BLaER1 treated with 17β-estradiol and CSF1 and Interleukin-3, amounts not matched to agents 10 nM and 100 nM (cell line): ENCODE measurements around the gene DUSP10.
A peak's percentile ranks its signal among the peaks of the same experiment; 100 is the strongest.

ENCODE experiments used
- H3K27ac ChIP-seq, 11 experiments: shearing (Covaris generic); formaldehyde crosslinking; 2 replicates each; pipeline ENCODE4 v1.8.1; 2022
- H3K27me3 ChIP-seq, 11 experiments: shearing (Covaris generic); formaldehyde crosslinking; 2 replicates each; pipeline ENCODE4 v1.8.1; 2022
- H3K36me3 ChIP-seq, 11 experiments: shearing (Covaris generic); formaldehyde crosslinking; 2 replicates each; pipeline ENCODE4 v1.8.1; 2022
- H3K4me1 ChIP-seq, 10 experiments: shearing (Covaris generic); formaldehyde crosslinking; 2 replicates each; pipeline ENCODE4 v1.8.1; 2022
- H3K4me2 ChIP-seq, 11 experiments: shearing (Covaris generic); formaldehyde crosslinking; 2 replicates each; pipeline ENCODE4 v1.8.1; 2022
- H3K4me3 ChIP-seq, 10 experiments: shearing (Covaris generic); formaldehyde crosslinking; 2 replicates each; pipeline ENCODE4 v1.8.1; 2022
- H3K9ac ChIP-seq, 11 experiments: shearing (Covaris generic); formaldehyde crosslinking; 2 replicates each; pipeline ENCODE4 v1.8.1; 2022
- H3K9me3 ChIP-seq, 11 experiments: shearing (Covaris generic); formaldehyde crosslinking; replicated peaks in 1 of 11; 2 replicates each; pipeline ENCODE4 v1.8.1; 2022
- H4K20me1 ChIP-seq, 11 experiments: shearing (Covaris generic); formaldehyde crosslinking; 2 replicates each; pipeline ENCODE4 v1.8.1; 2022
- Cebpa-rat ChIP-seq, 11 experiments: shearing (Covaris generic); IDR thresholded peaks; 2 replicates each; pipeline ENCODE4 v1.8.1; 2022

Gene DUSP10

DNA sequence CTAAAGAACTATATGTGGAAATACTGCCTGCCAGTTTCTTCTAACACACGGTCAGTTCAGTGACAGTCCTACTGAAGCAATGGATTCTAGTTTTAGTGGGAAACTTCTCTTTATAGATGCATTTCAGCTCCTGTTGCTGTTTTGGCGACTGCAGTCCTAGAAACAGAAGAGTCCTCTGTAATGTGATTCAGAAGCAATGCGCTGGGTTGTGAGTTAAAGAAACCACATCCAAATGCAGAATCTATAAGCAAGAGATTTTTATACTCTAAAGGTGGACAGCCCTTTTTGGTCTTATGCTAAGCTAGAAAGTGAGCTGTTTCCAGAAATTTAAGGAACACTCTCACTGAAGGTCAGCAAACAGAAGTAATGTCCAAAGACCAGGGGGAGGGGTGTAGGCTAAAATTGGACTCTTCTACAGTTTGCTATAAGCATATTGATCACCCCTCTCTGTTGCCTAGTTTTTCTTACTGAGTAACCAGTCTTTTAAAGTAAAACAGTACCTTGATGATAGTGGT lies 30.8 kb downstream of the DUSP10 start:
- H3K9ac ChIP-seq: peak overlapping the region in 5 of 11 experiments; percentile 7 to 72 (median 60); a peak in 6 of 22 replicates
- H3K4me1 ChIP-seq: peaks cover 69 to 98% (median 87%) of the 10 kb centered on the region in 10 experiments
- H3K4me3 ChIP-seq: no peak overlapping the region
- no peaks in the 10 kb centered on the region for H3K27me3 ChIP-seq
- TF ChIP-seq Cebpa-rat (IDR thresholded peaks at IDR 0.05): no peak
- peak overlapping the region; percentile 56 to 96 (median 88); a peak in 21 of 22 replicates for H3K27ac ChIP-seq
- peaks cover 6 to 15% (median 12%) of the 10 kb centered on the region in 11 experiments; a peak in 19 of 22 replicates for H3K36me3 ChIP-seq
- H3K4me2 ChIP-seq: peak overlapping the region in 9 of 11 experiments; percentile 80 to 88 (median 85); a peak in 17 of 22 replicates
- peaks cover 0 to 2% (median 0%) of the 10 kb centered on the region in 11 experiments; a peak in 2 of 22 replicates for H4K20me1 ChIP-seq
- H3K9me3 ChIP-seq: peaks cover 0 to 18% (median 13%) of the 10 kb centered on the region in 11 experiments; a peak in 17 of 22 replicates

DNA sequence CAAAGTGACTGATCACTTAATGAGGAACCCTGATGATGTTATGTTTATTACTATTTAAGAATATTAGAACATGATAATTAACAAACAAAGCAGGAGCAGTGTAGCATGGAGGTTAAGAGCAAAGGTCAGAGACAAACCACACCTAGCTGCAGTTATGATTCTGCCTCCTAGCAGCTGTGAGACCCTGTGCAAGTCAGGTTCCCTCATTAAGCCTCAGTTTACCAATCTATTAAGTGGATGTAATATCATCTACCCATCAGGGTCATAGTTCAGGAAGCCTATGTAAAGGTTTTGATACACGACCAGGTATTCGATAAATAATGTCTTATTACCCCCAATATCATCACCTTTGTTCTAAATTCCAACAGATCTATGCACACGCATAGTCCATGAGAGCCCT lies 32.0 kb downstream of the DUSP10 start:
- H4K20me1 ChIP-seq: no peaks in the 10 kb centered on the region
- no peak for TF ChIP-seq Cebpa-rat (IDR thresholded peaks at IDR 0.05)
- peak overlapping the region; percentile 46 to 86 (median 80); a peak in 21 of 22 replicates for H3K4me2 ChIP-seq
- peaks cover 0 to 21% (median 13%) of the 10 kb centered on the region in 11 experiments; a peak in 17 of 22 replicates for H3K9me3 ChIP-seq
- H3K4me1 ChIP-seq: peaks cover 69 to 98% (median 91%) of the 10 kb centered on the region in 10 experiments
- peak overlapping the region in 8 of 11 experiments; percentile 55 to 76 (median 70); a peak in 7 of 22 replicates for H3K9ac ChIP-seq
- H3K27ac ChIP-seq: peak overlapping the region; percentile 84 to 96 (median 91); a peak in 21 of 22 replicates
- no peak overlapping the region for H3K4me3 ChIP-seq
- H3K27me3 ChIP-seq: no peaks in the 10 kb centered on the region
- peaks cover 16 to 28% (median 19%) of the 10 kb centered on the region in 11 experiments for H3K36me3 ChIP-seq

GRCh38 chr1:221708987-221709386 lies 32.9 kb downstream of the DUSP10 start:
- peak overlapping the region; percentile 46 to 86 (median 80) for H3K4me2 ChIP-seq
- no peaks in the 10 kb centered on the region for H4K20me1 ChIP-seq
- peaks cover 0 to 12% (median 6%) of the 10 kb centered on the region in 11 experiments; a peak in 11 of 22 replicates for H3K9me3 ChIP-seq
- 0 out of 20 replicates have a peak overlapping the region, but pooled peaks of 1 of the 10 experiments have one; percentile 8 for H3K4me3 ChIP-seq
- TF ChIP-seq Cebpa-rat (IDR thresholded peaks at IDR 0.05): no peak
- peak overlapping the region; percentile 84 to 96 (median 91) for H3K27ac ChIP-seq
- H3K27me3 ChIP-seq: no peaks in the 10 kb centered on the region
- peaks cover 12 to 29% (median 21%) of the 10 kb centered on the region in 11 experiments for H3K36me3 ChIP-seq
- H3K4me1 ChIP-seq: peaks cover 65 to 98% (median 92%) of the 10 kb centered on the region in 10 experiments
- H3K9ac ChIP-seq: peak overlapping the region; percentile 55 to 76 (median 71); a peak in 20 of 22 replicates

DNA sequence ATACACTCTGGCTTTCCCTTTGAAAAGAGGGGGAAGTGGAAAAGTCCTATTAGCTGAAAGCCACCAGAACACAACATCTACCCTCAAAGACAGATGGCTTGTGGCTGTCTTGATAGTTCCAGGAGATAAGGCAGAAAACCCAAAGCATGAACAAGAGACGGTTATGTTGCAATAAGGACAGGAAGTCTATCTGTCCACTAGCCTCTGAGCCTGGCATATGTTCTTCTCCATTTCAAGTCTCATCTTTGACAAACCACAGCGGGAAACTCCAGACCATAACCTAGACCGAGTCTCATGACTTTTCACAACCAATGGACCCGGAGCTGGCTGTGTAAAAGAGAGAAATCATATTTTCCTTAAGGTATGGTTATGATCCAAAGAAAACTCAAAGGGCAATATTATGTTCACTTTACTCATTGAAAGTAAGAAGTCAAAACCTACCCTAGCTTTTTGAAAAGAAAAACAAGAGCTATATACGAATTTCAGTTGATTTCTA lies 33.8 kb downstream of the DUSP10 start:
- Histone ChIP-seq H3K27ac (peak overlapping the region; percentile 84 to 96 (median 91)), H3K4me2 (peak overlapping the region; percentile 46 to 88 (median 81); a peak in 19 of 22 replicates), H3K4me3 (0 out of 20 replicates have a peak overlapping the region, but pooled peaks of 1 of the 10 experiments have one; percentile 8), H3K4me1 (peaks cover 56 to 98% (median 91%) of the 10 kb centered on the region in 10 experiments), H3K36me3 (peaks cover 12 to 38% (median 29%) of the 10 kb centered on the region in 11 experiments), H4K20me1 (no peaks in the 10 kb centered on the region), H3K9me3 (peaks cover 0 to 12% (median 6%) of the 10 kb centered on the region in 11 experiments; a peak in 10 of 22 replicates), H3K27me3 (no peaks in the 10 kb centered on the region), H3K9ac (peak overlapping the region; percentile 55 to 76 (median 71); a peak in 21 of 22 replicates)
- peak; percentile 85 to 96 (median 94); a peak in 21 of 22 replicates for TF ChIP-seq Cebpa-rat (IDR thresholded peaks at IDR 0.05)

- Histone ChIP-seq H3K4me2 (peak overlapping the region; percentile 61 to 88 (median 79)), H3K36me3 (peaks cover 23 to 49% (median 40%) of the 10 kb centered on the region in 11 experiments), H3K4me3 (0 out of 20 replicates have a peak overlapping the region, but pooled peaks of 1 of the 10 experiments have one; percentile 8), H3K27me3 (no peaks in the 10 kb centered on the region), H3K4me1 (peaks cover 45 to 98% (median 82%) of the 10 kb centered on the region in 10 experiments), H3K27ac (peak overlapping the region; percentile 75 to 96 (median 91)), H3K9ac (peak overlapping the region; percentile 45 to 73 (median 61); a peak in 20 of 22 replicates), H4K20me1 (no peaks in the 10 kb centered on the region), H3K9me3 (peaks cover 0 to 17% (median 6%) of the 10 kb centered on the region in 11 experiments; a peak in 11 of 22 replicates)
- no peak for TF ChIP-seq Cebpa-rat (IDR thresholded peaks at IDR 0.05)
These were observed 34.9 kb downstream of the DUSP10 start for GRCh38 chr1:221706876-221707582.

GRCh38 chr1:221706191-221706590 lies 35.7 kb downstream of the DUSP10 start:
- peaks cover 39 to 98% (median 74%) of the 10 kb centered on the region in 10 experiments for H3K4me1 ChIP-seq
- peak overlapping the region in 8 of 11 experiments; percentile 70 to 88 (median 83); a peak in 15 of 22 replicates for H3K4me2 ChIP-seq
- no peak overlapping the region for H3K4me3 ChIP-seq
- no peak for TF ChIP-seq Cebpa-rat (IDR thresholded peaks at IDR 0.05)
- H3K27me3 ChIP-seq: no peaks in the 10 kb centered on the region
- no peaks in the 10 kb centered on the region for H4K20me1 ChIP-seq
- peaks cover 29 to 54% (median 45%) of the 10 kb centered on the region in 11 experiments for H3K36me3 ChIP-seq
- peak overlapping the region; percentile 75 to 96 (median 91); a peak in 21 of 22 replicates for H3K27ac ChIP-seq
- peaks cover 0 to 17% (median 6%) of the 10 kb centered on the region in 11 experiments; a peak in 11 of 22 replicates for H3K9me3 ChIP-seq
- H3K9ac ChIP-seq: no peak overlapping the region; a peak in 3 of 22 replicates

GRCh38 chr1:221704306-221704705 lies 37.6 kb downstream of the DUSP10 start:
- Histone ChIP-seq H3K9me3 (peaks cover 0 to 17% (median 6%) of the 10 kb centered on the region in 11 experiments; a peak in 11 of 22 replicates), H3K9ac (peak overlapping the region in 5 of 11 experiments; percentile 30 to 68 (median 48); a peak in 10 of 22 replicates), H3K4me3 (no peak overlapping the region), H3K4me1 (peaks cover 26 to 96% (median 59%) of the 10 kb centered on the region in 10 experiments), H4K20me1 (no peaks in the 10 kb centered on the region), H3K27me3 (no peaks in the 10 kb centered on the region), H3K36me3 (peaks cover 29 to 56% (median 45%) of the 10 kb centered on the region in 11 experiments), H3K27ac (peak overlapping the region in 10 of 11 experiments; percentile 10 to 96 (median 79); a peak in 17 of 22 replicates), H3K4me2 (peak overlapping the region in 7 of 11 experiments; percentile 23 to 88 (median 60); a peak in 14 of 22 replicates)
- TF ChIP-seq Cebpa-rat (IDR thresholded peaks at IDR 0.05): no peak

- Histone ChIP-seq H3K9me3 (peaks cover 0 to 24% (median 6%) of the 10 kb centered on the region in 11 experiments; a peak in 11 of 22 replicates), H3K4me3 (no peak overlapping the region), H3K4me1 (peaks cover 2 to 99% (median 46%) of the 10 kb centered on the region in 10 experiments), H3K36me3 (peaks cover 29 to 57% (median 45%) of the 10 kb centered on the region in 11 experiments), H3K4me2 (peak overlapping the region in 2 of 11 experiments; percentile 22 to 58; a peak in 2 of 22 replicates), H3K27ac (peak overlapping the region in 1 of 11 experiments; percentile 5; a peak in 1 of 22 replicates), H3K9ac (no peak overlapping the region), H4K20me1 (no peaks in the 10 kb centered on the region), H3K27me3 (no peaks in the 10 kb centered on the region)
- no peak for TF ChIP-seq Cebpa-rat (IDR thresholded peaks at IDR 0.05)
These were observed 40.2 kb downstream of the DUSP10 start for GRCh38 chr1:221701570-221702186.
